HepG2 (cell line): ENCODE measurements around the gene RBPMS2.

Source experiments
- HHEX ChIP-seq: IDR thresholded peaks from 2 replicates; pipeline ENCODE4 v1.6.1; 2016; ENCODE audit warnings: control low read depth
- POLR2A ChIP-seq, 2 experiments: IDR thresholded peaks; 2 replicates each; pipeline ENCODE4 v1.6.1; 2011; ENCODE audit warnings: low read depth in 2 of 2, low read length in 2 of 2, mild to moderate bottlenecking in 1 of 2, moderate library complexity in 1 of 2; ENCODE audit not compliant: insufficient read depth in 1 of 2
- RFXANK ChIP-seq: IDR thresholded peaks from 2 replicates; pipeline ENCODE4 v1.6.1; 2016
- SRSF9 ChIP-seq: fragments of 200-400 bp; formaldehyde crosslinking; IDR thresholded peaks from 2 replicates; pipeline ENCODE4 v1.6.1; 2018; ENCODE audit warnings: borderline replicate concordance, mild to moderate bottlenecking, low read depth, low read length; ENCODE audit not compliant: insufficient read depth, poor library complexity, severe bottlenecking
- TBL1XR1 ChIP-seq: fragments of 150-350 bp; IDR thresholded peaks from 2 replicates; pipeline ENCODE4 v1.6.1; 2014; ENCODE audit warnings: borderline replicate concordance, low read length; ENCODE audit not compliant: partially characterized antibody
- ZBTB8A ChIP-seq: sonication (generic); formaldehyde crosslinking; IDR thresholded peaks from 2 replicates; pipeline ENCODE4 v1.4.0; 2020; ENCODE audit warnings: mild to moderate bottlenecking, low read depth, missing genetic modification reagents, borderline replicate concordance
- ZNF230 ChIP-seq: sonication (generic); formaldehyde crosslinking; IDR thresholded peaks from 2 replicates; pipeline ENCODE4 v1.4.0; 2020; ENCODE audit warnings: mild to moderate bottlenecking, missing genetic modification reagents
- ZNF747 ChIP-seq: sonication (generic); formaldehyde crosslinking; IDR thresholded peaks from 2 replicates; pipeline ENCODE4 v1.8.1; 2023; ENCODE audit warnings: missing genetic modification reagents, mild to moderate bottlenecking, borderline replicate concordance
- ZNF766 ChIP-seq: sonication (generic); formaldehyde crosslinking; IDR thresholded peaks from 2 replicates; pipeline ENCODE4 v1.5.0; 2020; ENCODE audit warnings: missing genetic modification reagents, borderline replicate concordance

DNA sequence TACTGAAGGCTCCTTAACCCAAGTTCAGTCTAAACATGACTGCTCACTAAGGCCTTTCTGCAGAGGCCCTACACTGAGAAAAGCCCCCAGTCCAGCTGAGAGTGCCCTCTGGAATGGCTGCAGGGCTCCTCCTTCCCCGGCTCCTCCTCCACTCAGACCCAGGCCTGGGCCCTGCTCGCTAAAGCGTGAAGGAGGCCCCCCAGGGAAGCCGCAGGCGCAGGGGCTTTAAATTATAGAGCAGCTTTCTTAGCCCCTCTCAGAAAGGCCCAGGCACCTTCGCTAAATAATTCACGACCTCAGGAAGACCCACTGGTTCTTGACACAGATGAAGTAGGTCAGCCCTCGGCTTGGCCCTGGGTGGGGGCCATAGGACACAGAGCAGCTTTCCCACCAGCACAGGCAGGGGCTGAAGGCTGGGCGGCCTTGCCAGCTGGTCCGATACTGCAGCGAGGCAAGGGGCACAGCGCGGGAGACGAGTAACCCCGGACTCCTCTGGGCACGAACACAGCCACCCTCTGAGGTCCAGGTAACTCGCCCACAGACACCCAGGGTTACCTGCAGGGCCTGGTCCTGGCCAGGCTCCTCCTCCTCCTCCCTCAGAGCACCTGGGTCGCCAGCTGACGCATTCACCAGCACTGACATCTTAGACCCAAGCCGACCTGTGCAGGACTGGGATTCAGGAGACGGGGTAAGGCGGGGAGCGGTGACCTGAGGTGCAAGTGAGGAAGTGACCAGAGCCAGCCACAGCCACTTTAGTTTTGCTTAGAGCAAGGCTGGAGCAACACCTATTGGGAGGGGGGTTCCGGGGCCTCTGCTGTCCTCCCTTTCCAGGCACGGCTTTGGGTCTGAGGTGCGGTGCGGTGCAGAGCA is 36.9 kb downstream of the RBPMS2 start:
- TF ChIP-seq RFXANK (CRISPR knock-in tag): no peak
- TF ChIP-seq ZNF230: no peak
- TF ChIP-seq POLR2A (IDR thresholded peaks at IDR 0.05; ENCODE audit: insufficient read depth in 1 of 2, low read depth in 2 of 2, low read length in 2 of 2): no peak
- TF ChIP-seq HHEX (CRISPR knock-in tag): no peak
- TF ChIP-seq ZBTB8A: no peak
- no peak for TF ChIP-seq ZNF747 (CRISPR knock-in tag)
- no peak for TF ChIP-seq ZNF766
- TF ChIP-seq TBL1XR1: no peak
- TF ChIP-seq SRSF9: no peak
